Hypothalamus (tissue), 51 donors: ENCODE results near the gene DPYD.

Experiments
- DNase-seq, 51 donors: peaks; one replicate each; lab custom pipeline; 2025; lab: John Stamatoyannopoulos, UW

Gene DPYD

GRCh38 chr1:97796711-97797110, 124.1 kb downstream of the DPYD start:
- no peak for DNase-seq

GRCh38 chr1:97792655-97793054, 128.2 kb downstream of the DPYD start:
- no peak for DNase-seq

DNA sequence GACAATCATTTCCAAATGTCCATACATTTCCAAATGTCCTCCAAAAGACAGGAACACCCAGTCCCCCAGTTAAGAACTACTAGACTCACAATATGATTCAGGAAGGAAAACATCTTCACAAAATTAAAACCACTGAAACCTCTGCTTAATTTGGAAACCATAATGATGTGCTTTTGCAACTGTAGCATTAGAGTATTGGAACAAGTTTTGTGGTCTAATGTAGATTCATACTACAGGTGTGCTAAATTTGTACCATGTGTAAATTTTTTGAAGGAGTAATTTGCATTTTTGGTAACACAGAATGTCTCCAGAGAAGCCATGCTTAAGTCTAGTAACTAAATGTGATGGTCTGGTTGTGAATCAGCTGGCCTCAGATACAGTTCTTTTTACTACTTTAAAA, 129.6 kb downstream of the DPYD start:
- DNase-seq: no peak

GRCh38 chr1:97787231-97787630, 133.6 kb downstream of the DPYD start:
- DNase-seq: no peak

DNA sequence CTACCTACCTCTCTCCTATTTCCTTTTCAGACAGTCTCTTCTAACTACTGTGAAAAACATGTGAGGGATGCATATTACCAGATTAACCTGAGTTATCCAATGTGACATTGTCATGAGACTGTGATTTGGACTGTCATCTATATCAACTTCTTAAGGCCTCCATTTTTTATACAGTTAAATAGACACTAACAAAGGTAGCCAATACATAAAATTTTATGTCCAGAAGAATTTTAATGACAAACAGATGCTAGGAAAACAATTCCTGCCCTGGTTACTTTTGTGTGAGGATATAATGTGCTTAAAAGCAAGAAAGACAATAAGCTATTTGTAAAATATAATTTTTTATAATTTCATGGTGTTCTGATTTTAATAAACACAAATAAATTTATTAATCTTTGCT, 136.2 kb downstream of the DPYD start:
- DNase-seq: no peak

DNA sequence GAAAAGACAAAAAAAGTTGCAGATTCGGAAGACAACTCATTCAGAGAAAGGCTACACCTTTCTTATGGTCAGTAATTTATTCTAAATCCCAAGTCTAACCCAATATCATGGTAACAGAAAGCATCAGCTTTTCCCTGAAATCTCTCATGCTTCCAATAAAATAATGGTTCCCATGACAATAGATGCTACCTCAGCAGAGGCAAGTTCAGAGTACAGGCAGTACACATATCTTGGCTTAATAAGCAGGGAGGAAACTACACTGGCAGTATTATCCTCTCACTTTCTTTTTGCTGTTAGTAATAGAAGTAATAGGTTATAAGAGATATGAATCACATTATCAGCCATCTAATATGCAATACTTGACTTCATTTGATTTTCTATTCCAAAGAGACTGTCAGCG, 137.1 kb downstream of the DPYD start:
- no peak for DNase-seq

- DNase-seq: no peak
These were observed 139.0 kb downstream of the DPYD start for GRCh38 chr1:97781762-97782337.

DNA sequence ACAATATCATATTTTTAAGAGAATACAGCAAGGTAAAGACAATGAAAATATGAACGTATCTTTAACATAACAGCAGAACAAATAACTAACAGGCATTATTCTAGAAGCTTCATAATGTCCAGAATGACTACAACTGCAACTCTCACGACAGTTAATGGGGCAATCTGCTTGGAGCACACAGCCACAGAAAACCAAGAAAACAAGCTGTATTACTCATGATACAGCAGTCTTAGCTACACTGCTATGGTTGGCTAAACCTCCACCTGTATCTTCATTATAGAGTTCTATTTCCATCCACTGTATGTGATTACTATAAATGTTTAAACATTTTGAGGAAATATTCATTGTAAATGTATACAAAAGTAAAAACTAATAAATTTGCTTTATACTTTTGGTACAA, 139.9 kb downstream of the DPYD start:
- DNase-seq: no peak

DNA sequence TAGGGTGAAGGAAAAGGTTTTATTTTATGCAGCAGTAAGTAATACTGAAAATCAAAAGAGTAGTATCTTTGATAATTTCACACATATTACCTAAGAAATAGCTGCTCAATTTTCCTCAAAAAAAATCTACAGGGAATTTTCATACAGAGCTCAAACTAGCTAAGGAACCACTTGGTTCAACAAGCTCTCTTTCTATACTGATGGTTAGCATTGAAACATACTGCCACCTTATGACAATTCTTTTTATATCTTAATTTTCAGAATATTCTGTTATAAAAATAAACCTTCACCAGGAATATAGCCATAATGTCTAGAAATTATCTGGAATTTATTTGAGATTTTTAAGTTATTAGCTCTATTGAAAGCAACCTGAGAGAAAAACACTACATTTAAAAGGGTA, 142.1 kb downstream of the DPYD start:
- DNase-seq: no peak

DNA sequence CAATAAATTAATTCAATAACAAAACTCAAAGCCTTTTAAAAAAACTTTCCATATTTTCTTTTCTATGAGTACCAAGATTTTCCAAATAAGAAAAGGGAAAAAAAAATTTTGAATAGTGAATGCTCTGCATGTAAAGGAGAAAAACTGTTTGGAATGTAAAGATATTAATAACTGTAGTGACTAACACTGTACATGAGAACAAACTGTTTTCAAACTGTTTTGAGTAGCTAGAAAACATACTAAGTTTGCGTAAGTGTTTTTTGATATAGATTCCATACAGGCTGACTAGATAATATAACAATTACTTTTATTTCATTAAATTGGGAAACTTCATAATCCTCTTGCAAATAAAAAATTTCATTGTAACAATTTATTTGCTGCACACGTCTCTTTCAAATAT, 150.5 kb downstream of the DPYD start:
- no peak for DNase-seq

GRCh38 chr1:97767381-97767780, 153.5 kb downstream of the DPYD start:
- DNase-seq: no peak

DNA sequence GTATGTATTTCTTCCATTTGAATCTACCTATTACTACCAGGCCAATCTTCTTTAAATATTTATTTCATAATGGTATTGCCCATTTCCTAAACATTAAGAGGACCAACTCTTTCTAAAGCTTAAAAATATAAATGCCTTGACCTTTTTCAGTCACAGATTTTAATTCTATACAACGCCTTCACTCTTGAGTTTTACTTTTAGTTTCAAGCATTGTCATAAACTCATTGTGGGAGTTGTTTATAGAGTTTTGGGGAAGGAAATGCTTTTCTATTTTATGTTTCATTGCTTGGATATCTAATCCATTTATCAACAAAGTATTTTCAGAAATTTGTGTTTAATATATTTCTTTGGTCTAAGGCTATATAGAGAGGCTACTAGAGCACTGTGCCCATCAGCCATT, 155.8 kb downstream of the DPYD start:
- DNase-seq: no peak

DNA sequence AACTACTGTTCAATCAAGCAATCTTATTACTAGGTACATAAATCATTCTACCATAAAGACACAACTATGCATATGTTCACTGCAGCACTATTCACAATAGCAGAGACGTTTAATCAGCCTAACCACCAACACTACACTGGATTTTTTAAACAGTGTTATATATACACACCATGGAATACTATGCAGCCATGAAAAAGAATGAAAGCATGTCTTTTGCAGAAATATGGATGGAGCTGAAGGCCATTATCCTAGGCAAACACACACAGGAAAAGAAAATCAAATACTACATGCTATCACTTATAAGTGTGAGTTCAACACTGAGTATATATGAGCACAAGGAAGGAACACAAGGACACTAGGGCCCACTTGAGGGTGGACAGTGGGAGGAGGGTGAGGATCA, 159.2 kb downstream of the DPYD start:
- DNase-seq: no peak

DNA sequence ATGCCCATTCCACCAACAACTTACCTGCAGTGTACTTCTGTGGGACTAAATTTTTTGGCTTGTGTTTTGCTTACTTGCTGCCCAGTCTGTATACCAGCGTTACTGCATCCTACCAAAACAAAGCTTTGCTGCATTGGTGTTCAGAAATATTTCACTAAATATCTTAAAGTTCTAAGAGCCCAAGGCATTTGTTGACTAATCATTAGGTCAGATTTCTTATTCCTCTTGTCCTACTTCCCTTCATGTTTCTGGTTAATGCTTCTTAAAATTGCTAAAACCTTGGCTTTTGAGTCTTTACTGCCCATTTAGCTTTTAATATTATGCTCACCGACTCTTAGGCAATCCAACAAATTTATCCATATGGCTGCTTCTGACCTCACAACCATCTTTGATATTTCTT, 161.8 kb downstream of the DPYD start:
- DNase-seq: no peak

DNA sequence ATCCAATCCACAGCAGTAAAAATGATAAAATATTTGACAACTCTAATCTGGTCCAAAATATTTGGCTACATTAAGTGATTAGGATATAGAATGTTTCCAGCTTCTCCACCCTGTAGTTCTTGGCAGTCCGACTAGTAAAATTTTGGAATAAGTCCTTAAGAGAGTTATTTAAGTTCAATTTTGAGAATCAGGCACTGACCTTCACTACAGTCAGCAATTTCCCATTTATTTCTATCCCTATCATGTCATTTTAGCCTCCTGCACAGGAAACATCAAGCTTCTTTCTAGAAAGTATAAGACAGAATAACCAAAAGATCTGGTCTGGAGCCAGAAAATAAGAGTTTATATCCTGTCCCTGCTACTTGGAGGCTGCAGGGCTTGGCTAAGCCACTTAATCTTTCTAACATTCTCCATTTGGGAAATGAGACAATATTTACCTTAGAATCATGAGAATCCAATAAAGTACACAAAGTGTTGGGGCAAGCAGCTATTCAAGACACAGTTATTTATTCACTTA, 162.2 kb downstream of the DPYD start:
- no peak for DNase-seq

DNA sequence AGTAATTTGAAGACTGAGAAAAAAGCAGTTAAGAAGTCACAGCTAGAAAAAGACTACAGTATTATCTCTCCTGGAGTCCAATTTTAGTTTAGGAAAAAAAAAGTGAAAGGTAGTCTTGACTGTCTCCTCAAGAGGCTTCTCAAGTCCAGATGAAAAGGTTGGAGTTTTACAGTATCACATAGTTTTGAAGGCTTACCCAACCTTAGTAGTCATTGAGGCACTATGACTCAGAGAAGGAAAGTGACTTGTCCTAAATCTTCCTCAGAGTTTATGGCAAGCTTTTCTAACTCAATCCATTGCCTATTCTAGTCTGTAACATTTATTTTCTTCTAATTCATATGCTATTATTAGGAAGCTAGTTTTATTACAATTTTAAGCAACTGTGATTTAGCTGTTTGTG, 174.9 kb downstream of the DPYD start:
- no peak for DNase-seq

- no peak for DNase-seq
These were observed 175.9 kb downstream of the DPYD start for GRCh38 chr1:97744977-97745376.

DNA sequence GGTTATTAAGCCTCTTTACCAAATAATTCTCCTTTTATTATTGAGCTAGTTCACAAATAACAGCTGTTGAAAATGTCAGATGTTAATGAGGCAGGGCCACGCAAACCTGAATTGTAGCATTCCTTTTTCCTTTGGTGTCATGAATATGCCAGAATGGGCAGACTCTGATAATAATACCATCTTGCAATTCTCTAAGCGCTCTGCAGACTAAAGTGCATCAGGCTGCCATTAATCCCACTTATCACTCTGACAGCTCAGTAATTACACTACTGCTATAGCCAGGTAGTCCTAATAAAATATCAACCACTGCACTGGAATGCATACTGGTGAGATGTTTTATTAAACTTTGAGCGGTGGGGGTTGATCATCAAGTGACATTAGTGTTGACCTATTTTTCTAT, 177.7 kb downstream of the DPYD start:
- DNase-seq: no peak

DNA sequence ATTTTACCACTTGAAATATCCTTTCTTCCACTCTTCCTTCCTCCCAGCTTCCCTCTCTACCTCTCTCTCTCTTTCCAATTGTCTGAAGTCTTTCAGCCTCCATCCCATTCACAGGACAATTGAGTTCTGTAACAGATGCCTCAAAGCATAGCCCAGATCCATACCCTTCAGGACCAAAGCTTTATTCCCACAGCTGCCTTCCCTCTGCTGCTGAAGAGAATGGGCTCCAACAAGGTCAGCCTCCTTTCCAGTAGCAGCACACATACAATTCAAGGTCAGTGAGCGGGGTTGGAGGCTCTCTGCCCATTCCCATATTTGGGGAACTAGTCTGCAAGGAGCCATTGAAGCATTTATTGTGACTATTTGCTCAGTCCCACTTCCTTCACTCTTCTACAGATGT, 179.9 kb downstream of the DPYD start:
- DNase-seq: no peak

GRCh38 chr1:97739596-97740103, 181.2 kb downstream of the DPYD start:
- no peak for DNase-seq

- no peak for DNase-seq
These were observed 182.6 kb downstream of the DPYD start for GRCh38 chr1:97738270-97738669.

DNA sequence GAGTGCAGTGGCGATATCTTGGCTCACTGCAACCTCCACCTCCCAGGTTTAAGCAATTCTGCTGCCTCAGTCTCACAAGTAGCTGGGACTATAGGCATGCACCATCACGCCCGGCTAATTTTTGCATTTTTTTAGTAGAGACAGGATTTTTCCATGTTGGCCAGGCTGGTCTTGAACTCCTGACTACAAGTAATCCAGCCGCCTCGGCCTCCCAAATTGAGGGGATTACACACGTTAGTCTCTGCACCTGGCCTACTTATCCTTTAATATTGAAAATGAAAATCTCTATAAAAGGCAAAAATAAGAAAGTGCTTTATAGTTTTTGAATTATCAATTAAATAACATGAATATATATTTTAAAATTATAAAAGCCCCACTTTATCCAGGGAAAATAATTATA, 190.6 kb downstream of the DPYD start:
- DNase-seq: no peak

DNA sequence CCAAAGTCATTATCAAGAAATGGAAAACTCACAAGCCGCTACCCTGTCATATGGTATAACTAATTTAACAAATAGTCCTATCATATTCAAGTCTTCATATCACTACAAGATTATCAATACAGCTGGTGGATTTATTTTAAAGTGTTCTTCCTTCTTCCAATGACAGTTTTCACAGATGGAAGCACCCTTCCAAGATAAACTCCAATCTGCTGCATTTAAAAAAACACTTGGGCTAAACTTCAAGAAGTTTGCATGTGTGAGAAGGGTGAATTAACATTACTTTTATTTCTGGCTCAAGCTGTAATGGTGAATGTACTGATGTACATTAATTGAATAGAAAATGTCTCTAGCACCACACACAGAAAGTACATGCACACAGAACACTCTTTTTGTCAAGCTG, 192.4 kb downstream of the DPYD start:
- no peak for DNase-seq
